HUDEP-2 (cell line): ENCODE data around the gene NUDCD3.
A peak's percentile ranks its signal among the peaks of the same experiment; 100 is the strongest.
"Not testable (repeated sequence)": the region's sequence is repeated elsewhere in the genome, so short reads cannot be mapped to it uniquely, and the experiment has no call there.

ENCODE experiments used
- DNase-seq, 76 experiments: peaks; one replicate each; lab custom pipeline; 2025; ENCODE audit not compliant: unreplicated experiment in 76 of 76; lab: John Stamatoyannopoulos, UW

NUDCD3 gene

GRCh38 chr7:44455155-44455554 is 35.3 kb downstream of the NUDCD3 start:
- DNase-seq = no peak

- no peak for DNase-seq
These were observed 36.1 kb downstream of the NUDCD3 start for GRCh38 chr7:44454348-44454747.

GRCh38 chr7:44451123-44451522 is 39.3 kb downstream of the NUDCD3 start:
- no peak for DNase-seq

- DNase-seq = no peak
These were observed 40.9 kb downstream of the NUDCD3 start for GRCh38 chr7:44449584-44449928.

GRCh38 chr7:44448922-44449583 is 41.4 kb downstream of the NUDCD3 start:
- DNase-seq = no peak

GRCh38 chr7:44447874-44448425 is 42.5 kb downstream of the NUDCD3 start:
- DNase-seq = no peak

GRCh38 chr7:44445986-44446671 is 44.3 kb downstream of the NUDCD3 start:
- DNase-seq = no peak

- no peak for DNase-seq
These were observed 49.4 kb downstream of the NUDCD3 start for GRCh38 chr7:44441079-44441478.

GRCh38 chr7:44440577-44441078 is 49.8 kb downstream of the NUDCD3 start:
- DNase-seq = no peak

GRCh38 chr7:44439926-44440325 is 50.5 kb downstream of the NUDCD3 start:
- no peak for DNase-seq

- no peak for DNase-seq
These were observed 51.6 kb downstream of the NUDCD3 start for GRCh38 chr7:44438816-44439215.

- DNase-seq = no peak
These were observed 56.3 kb downstream of the NUDCD3 start for GRCh38 chr7:44434201-44434600.

GRCh38 chr7:44433255-44434022 is 57.0 kb downstream of the NUDCD3 start:
- no peak for DNase-seq

- DNase-seq = no peak
These were observed 58.0 kb downstream of the NUDCD3 start for GRCh38 chr7:44432381-44432977.

- DNase-seq = peak in 3 of 76 experiments; percentile 3 to 4 (median 4)
These were observed 59.3 kb downstream of the NUDCD3 start for GRCh38 chr7:44431091-44431608.

- no peak for DNase-seq
These were observed 60.4 kb downstream of the NUDCD3 start for GRCh38 chr7:44430054-44430453.

- DNase-seq = not testable (repeated sequence)
These were observed 65.7 kb downstream of the NUDCD3 start for GRCh38 chr7:44424762-44425161.

GRCh38 chr7:44416941-44417340 is 73.5 kb downstream of the NUDCD3 start:
- no peak for DNase-seq

- no peak for DNase-seq
These were observed 74.9 kb downstream of the NUDCD3 start for GRCh38 chr7:44415510-44415909.

- DNase-seq = no peak
These were observed 75.4 kb downstream of the NUDCD3 start for GRCh38 chr7:44415047-44415446.

- DNase-seq = no peak
These were observed 79.2 kb downstream of the NUDCD3 start for GRCh38 chr7:44411306-44411705.
